Tibial nerve (tissue), 4 donors: ENCODE measurements around the gene LRIG2. TPM values are rescaled to one million over a fixed set of nuclear protein-coding genes. Genes with fewer than 3 reads are reported as not detected.

Experiments used
- DNase-seq, 2 donors: peaks; one replicate each; pipeline ENCODE4 v3.0.0-alpha.2; 2019; ENCODE audit warnings: low spot score in 2 of 2
- H3K27ac ChIP-seq, 4 donors: fragments of 200-600 bp; sonication (generic) in 3 of 4; one replicate each; pipeline ENCODE4 v1.5.1; 2017 to 2019; ENCODE audit warnings: mild to moderate bottlenecking in 1 of 4
- H3K27me3 ChIP-seq, 2 donors: fragments of 200-600 bp; sonication (generic) in 1 of 2; one replicate each; pipeline versions ENCODE4 v1.5.1 to v1.6.0; 2017 to 2019
- H3K36me3 ChIP-seq, 3 donors: fragments of 200-600 bp; sonication (generic); one replicate each; pipeline ENCODE4 v1.5.1; 2018 to 2019
- H3K4me1 ChIP-seq, 4 donors: fragments of 200-600 bp; sonication (generic) in 3 of 4; one replicate each; pipeline ENCODE4 v1.5.1; 2017 to 2019
- H3K4me3 ChIP-seq, 4 donors: fragments of 200-600 bp; sonication (generic) in 3 of 4; one replicate each; pipeline ENCODE4 v1.5.1; 2017 to 2019; ENCODE audit warnings: mild to moderate bottlenecking in 1 of 4, moderate library complexity in 1 of 4
- H3K9me3 ChIP-seq, 4 donors: fragments of 200-600 bp; sonication (generic) in 3 of 4; one replicate each; pipeline ENCODE4 v1.5.1; 2017 to 2019
- EP300 ChIP-seq, 2 donors: sonication (generic); formaldehyde crosslinking; IDR thresholded peaks; one replicate each; pipeline ENCODE4 v1.6.1; 2017; ENCODE audit warnings: antibody characterized with exemption in 2 of 2, mild to moderate bottlenecking in 1 of 2
- POLR2A ChIP-seq, 2 donors: fragments of 450-650 bp; IDR thresholded peaks; one replicate each; pipeline ENCODE4 v1.6.1; 2017; ENCODE audit warnings: antibody characterized with exemption in 2 of 2, mild to moderate bottlenecking in 2 of 2, moderate library complexity in 2 of 2
- WGBS, 2 donors: methylation state at CpG; one replicate each; pipeline ENCODE4 v1.1.5; 2018; 5-methylcytosine and 5-hydroxymethylcytosine counted together
- total RNA-seq, 4 donors: library from RNA; depleted of rRNA; stranded (reverse); fragments of >200 nt; gene quantifications; one replicate each; pipeline ENCODE4 v1.1.0, GENCODE V29; 2016
- TF ChIP-seq, protein P1 (sequence below), 5 experiments: fragments of 200-600 bp in 3 of 5; fragments of 450-650 bp in 2 of 5; sonication (generic) in 3 of 5; IDR thresholded peaks; one replicate each; pipeline ENCODE4 v1.5.1; 2016 to 2019; ENCODE audit warnings: antibody characterized with exemption in 5 of 5, mild to moderate bottlenecking in 3 of 5, moderate library complexity in 2 of 5

Gene LRIG2
- total RNA-seq, 4 donors from 2014 or later = 22.2 to 75.9 (median 25.3) TPM

DNA sequence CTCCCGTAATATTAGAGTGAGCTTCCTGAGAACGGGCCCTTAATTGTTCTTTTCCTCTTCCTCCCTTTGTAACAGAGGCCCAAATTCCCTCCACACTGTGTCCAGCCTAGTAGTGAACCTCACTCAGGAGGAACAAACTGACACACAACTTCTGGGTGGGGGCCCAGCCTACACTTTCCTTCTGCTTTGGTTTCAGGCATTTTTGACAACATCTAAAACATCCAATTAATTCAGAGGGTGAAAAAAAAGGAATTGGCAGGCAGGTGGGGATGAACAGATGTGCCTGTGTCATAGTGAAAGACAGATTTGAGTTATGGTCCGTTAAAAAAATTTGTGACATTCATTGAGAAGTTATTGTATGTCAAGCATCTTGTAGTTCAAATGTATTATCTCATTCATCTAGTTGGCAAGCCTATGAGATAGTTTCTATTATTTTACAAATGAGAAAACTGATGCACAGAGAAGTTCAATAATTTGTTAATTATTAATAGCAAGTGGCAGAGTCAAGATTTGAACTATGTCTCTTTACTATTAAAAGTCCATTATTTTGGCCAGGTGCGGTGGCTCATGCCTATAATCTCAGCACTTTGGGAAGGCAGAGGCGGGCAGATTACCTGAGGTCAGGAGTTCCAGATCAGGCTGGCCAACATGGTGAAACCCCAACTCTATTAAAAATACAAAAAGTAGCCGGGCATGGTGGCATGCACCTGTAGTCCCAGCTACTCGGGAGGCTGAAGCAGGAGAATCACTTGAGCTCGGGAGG lies 41.6 kb upstream of the LRIG2 start:
- Histone ChIP-seq H3K36me3 (no peaks in the 10 kb centered on the region), H3K4me1 (no peaks in the 10 kb centered on the region), H3K4me3 (no peak overlapping the region), H3K9me3 (no peaks in the 10 kb centered on the region), H3K27ac (no peak overlapping the region), H3K27me3 (no peaks in the 10 kb centered on the region)
- WGBS, 2 donors = 82 to 83% methylated on average over 8 of the region's 8 CpGs
- TF ChIP-seq EP300 (IDR thresholded peaks at IDR 0.05) (no peak), POLR2A (IDR thresholded peaks at IDR 0.05) (no peak)
- TF ChIP-seq, protein P1, sequence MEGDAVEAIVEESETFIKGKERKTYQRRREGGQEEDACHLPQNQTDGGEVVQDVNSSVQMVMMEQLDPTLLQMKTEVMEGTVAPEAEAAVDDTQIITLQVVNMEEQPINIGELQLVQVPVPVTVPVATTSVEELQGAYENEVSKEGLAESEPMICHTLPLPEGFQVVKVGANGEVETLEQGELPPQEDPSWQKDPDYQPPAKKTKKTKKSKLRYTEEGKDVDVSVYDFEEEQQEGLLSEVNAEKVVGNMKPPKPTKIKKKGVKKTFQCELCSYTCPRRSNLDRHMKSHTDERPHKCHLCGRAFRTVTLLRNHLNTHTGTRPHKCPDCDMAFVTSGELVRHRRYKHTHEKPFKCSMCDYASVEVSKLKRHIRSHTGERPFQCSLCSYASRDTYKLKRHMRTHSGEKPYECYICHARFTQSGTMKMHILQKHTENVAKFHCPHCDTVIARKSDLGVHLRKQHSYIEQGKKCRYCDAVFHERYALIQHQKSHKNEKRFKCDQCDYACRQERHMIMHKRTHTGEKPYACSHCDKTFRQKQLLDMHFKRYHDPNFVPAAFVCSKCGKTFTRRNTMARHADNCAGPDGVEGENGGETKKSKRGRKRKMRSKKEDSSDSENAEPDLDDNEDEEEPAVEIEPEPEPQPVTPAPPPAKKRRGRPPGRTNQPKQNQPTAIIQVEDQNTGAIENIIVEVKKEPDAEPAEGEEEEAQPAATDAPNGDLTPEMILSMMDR (IDR thresholded peaks at IDR 0.05) = no peak
- DNase-seq = no peak

DNA sequence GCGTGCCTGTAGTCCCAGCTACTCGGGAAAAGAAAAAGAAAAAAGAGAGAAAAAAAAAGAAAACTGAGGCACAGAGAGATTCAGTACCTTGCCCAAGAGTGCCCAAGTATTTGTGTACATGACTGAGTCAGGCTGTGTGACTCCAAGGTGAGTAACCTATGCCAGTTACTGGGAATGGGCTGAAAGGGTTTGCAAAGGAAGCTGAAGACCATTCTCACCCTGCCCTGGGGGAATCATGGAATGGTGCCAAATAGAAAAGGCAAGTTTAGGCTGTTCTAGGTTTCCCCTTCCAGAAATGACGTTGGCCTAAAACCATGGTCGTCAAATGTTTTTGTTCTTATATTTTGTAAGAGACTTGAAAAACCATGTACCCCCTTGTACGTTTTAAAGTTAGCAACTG lies 37.9 kb upstream of the LRIG2 start:
- WGBS, 2 donors = 80 to 84% methylated on average over 5 of the region's 5 CpGs
- H3K4me1 ChIP-seq = no peaks in the 10 kb centered on the region
- no peak for DNase-seq
- H3K36me3 ChIP-seq = no peaks in the 10 kb centered on the region
- H3K27ac ChIP-seq = no peak overlapping the region
- no peaks in the 10 kb centered on the region for H3K9me3 ChIP-seq
- H3K4me3 ChIP-seq = no peak overlapping the region
- no peaks in the 10 kb centered on the region for H3K27me3 ChIP-seq
- TF ChIP-seq, protein P1 (IDR thresholded peaks at IDR 0.05) = no peak
- TF ChIP-seq POLR2A (IDR thresholded peaks at IDR 0.05) = no peak
- TF ChIP-seq EP300 (IDR thresholded peaks at IDR 0.05) = no peak

- no peak overlapping the region for H3K27ac ChIP-seq
- H3K4me1 ChIP-seq = peaks cover 0 to 3% (median under 1%) of the 10 kb centered on the region in 4 donors
- H3K4me3 ChIP-seq = no peak overlapping the region
- H3K27me3 ChIP-seq = no peaks in the 10 kb centered on the region
- no peaks in the 10 kb centered on the region for H3K9me3 ChIP-seq
- TF ChIP-seq EP300 (IDR thresholded peaks at IDR 0.05) = no peak
- no peak for TF ChIP-seq POLR2A (IDR thresholded peaks at IDR 0.05)
- TF ChIP-seq, protein P1 (IDR thresholded peaks at IDR 0.05) = no peak
- no peaks in the 10 kb centered on the region for H3K36me3 ChIP-seq
- WGBS, 2 donors = 66 to 68% methylated on average over 2 of the region's 2 CpGs
- no peak for DNase-seq
These were observed 36.2 kb upstream of the LRIG2 start for GRCh38 chr1:113036639-113037321.

DNA sequence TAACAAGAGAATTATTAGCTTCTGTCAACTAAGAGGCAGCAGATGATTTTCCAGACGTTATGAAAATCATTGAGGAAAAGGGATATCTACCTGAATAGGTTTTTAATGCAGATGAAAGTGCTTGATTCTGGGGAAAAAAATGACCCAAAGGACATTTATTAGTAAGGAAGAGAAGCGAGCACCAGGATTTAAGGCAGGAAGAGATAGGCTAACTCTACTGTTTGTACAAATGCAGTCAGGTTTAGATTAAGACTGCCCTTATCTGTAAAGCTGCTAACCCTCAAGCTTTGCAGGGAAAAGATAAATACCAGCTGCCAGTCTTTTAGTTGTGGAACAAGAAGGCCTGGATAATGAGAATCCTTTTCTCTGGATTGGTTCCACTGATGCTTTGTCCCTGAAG lies 33.0 kb upstream of the LRIG2 start:
- no peak for DNase-seq
- no peaks in the 10 kb centered on the region for H3K36me3 ChIP-seq
- no peaks in the 10 kb centered on the region for H3K9me3 ChIP-seq
- H3K4me1 ChIP-seq = peaks cover 0 to 25% (median 9%) of the 10 kb centered on the region in 4 donors
- H3K4me3 ChIP-seq = no peak overlapping the region
- 73% methylated on average over 2 of the region's 2 CpGs for WGBS, 2 donors
- no peak overlapping the region for H3K27ac ChIP-seq
- H3K27me3 ChIP-seq = no peaks in the 10 kb centered on the region
- TF ChIP-seq POLR2A (IDR thresholded peaks at IDR 0.05) (no peak), EP300 (IDR thresholded peaks at IDR 0.05) (no peak)
- TF ChIP-seq, protein P1 (IDR thresholded peaks at IDR 0.05) = no peak
